KOPT-K1 (cell line): Measurements from ENCODE around the gene USP30.

Experiments used
- H3K27ac ChIP-seq: fragments of 200-600 bp; sonication (generic); 2 replicates; pipeline ENCODE4 v1.5.1; 2016; ENCODE audit warnings: antibody characterized with exemption, mild to moderate bottlenecking, low read depth, low read length; ENCODE audit not compliant: poor library complexity, severe bottlenecking
- H3K36me3 ChIP-seq: fragments of 200-600 bp; sonication (generic); 2 replicates; pipeline ENCODE4 v1.5.1; 2017; ENCODE audit warnings: antibody characterized with exemption, mild to moderate bottlenecking, low read length, moderate library complexity; ENCODE audit not compliant: insufficient read depth
- H3K9me3 ChIP-seq: fragments of 200-600 bp; sonication (generic); 2 replicates; pipeline ENCODE4 v1.5.1; 2017; ENCODE audit warnings: antibody characterized with exemption, low read length, mild to moderate bottlenecking; ENCODE audit not compliant: insufficient read depth, poor library complexity, severe bottlenecking

Gene USP30

GRCh38 chr12:109099431-109100020 lies 47.1 kb downstream of the USP30 start:
- H3K36me3 ChIP-seq = peaks cover 61% of the 10 kb centered on the region
- no peak overlapping the region for H3K27ac ChIP-seq
- no peaks in the 10 kb centered on the region for H3K9me3 ChIP-seq

GRCh38 chr12:109100741-109101140 lies 48.4 kb downstream of the USP30 start:
- Histone ChIP-seq H3K9me3 (no peaks in the 10 kb centered on the region), H3K27ac (no peak overlapping the region), H3K36me3 (peaks cover 73% of the 10 kb centered on the region)

GRCh38 chr12:109102491-109102890 lies 50.1 kb downstream of the USP30 start:
- no peak overlapping the region for H3K27ac ChIP-seq
- H3K36me3 ChIP-seq = peaks cover 89% of the 10 kb centered on the region
- H3K9me3 ChIP-seq = no peaks in the 10 kb centered on the region

GRCh38 chr12:109105176-109105575 lies 52.8 kb downstream of the USP30 start:
- H3K27ac ChIP-seq = no peak overlapping the region
- no peaks in the 10 kb centered on the region for H3K9me3 ChIP-seq
- peaks cover 98% of the 10 kb centered on the region for H3K36me3 ChIP-seq

- Histone ChIP-seq H3K36me3 (peaks cover 69% of the 10 kb centered on the region), H3K27ac (no peak overlapping the region), H3K9me3 (no peaks in the 10 kb centered on the region)
These were observed 57.5 kb downstream of the USP30 start for GRCh38 chr12:109109746-109110350.

- Histone ChIP-seq H3K36me3 (peaks cover 57% of the 10 kb centered on the region), H3K9me3 (no peaks in the 10 kb centered on the region), H3K27ac (no peak overlapping the region)
These were observed 58.7 kb downstream of the USP30 start for GRCh38 chr12:109110988-109111495.

- Histone ChIP-seq H3K9me3 (no peaks in the 10 kb centered on the region), H3K27ac (no peak overlapping the region), H3K36me3 (peaks cover 40% of the 10 kb centered on the region)
These were observed 60.5 kb downstream of the USP30 start for GRCh38 chr12:109112720-109113465.

GRCh38 chr12:109113661-109114321 lies 61.4 kb downstream of the USP30 start:
- no peaks in the 10 kb centered on the region for H3K9me3 ChIP-seq
- H3K36me3 ChIP-seq = peaks cover 31% of the 10 kb centered on the region
- H3K27ac ChIP-seq = no peak overlapping the region

- Histone ChIP-seq H3K36me3 (peaks cover 23% of the 10 kb centered on the region), H3K27ac (no peak overlapping the region), H3K9me3 (no peaks in the 10 kb centered on the region)
These were observed 62.3 kb downstream of the USP30 start for GRCh38 chr12:109114644-109115043.

GRCh38 chr12:109115404-109115757 lies 63.0 kb downstream of the USP30 start:
- peaks cover 15% of the 10 kb centered on the region for H3K36me3 ChIP-seq
- no peaks in the 10 kb centered on the region for H3K9me3 ChIP-seq
- H3K27ac ChIP-seq = no peak overlapping the region

GRCh38 chr12:109115758-109116610 lies 63.6 kb downstream of the USP30 start, which contains the start of gene ACACB:
Gene ACACB (plus strand): TSS chr12:109116587. CDS start chr12:109139406, 22,819 bp downstream.
- Histone ChIP-seq H3K36me3 (peaks cover 9% of the 10 kb centered on the region; the same call in 1 of the 2 replicates), H3K27ac (no peak within 1 kb of the TSS), H3K9me3 (no peaks in the 10 kb centered on the region)

GRCh38 chr12:109116611-109116949 lies 64.2 kb downstream of the USP30 start:
- H3K9me3 ChIP-seq = no peaks in the 10 kb centered on the region
- peaks cover 3% of the 10 kb centered on the region; the same call in 1 of the 2 replicates for H3K36me3 ChIP-seq
- no peak overlapping the region for H3K27ac ChIP-seq

- Histone ChIP-seq H3K9me3 (no peaks in the 10 kb centered on the region), H3K36me3 (no peaks in the 10 kb centered on the region), H3K27ac (no peak overlapping the region)
These were observed 67.7 kb downstream of the USP30 start for GRCh38 chr12:109120095-109120494.

GRCh38 chr12:109120557-109120956 lies 68.2 kb downstream of the USP30 start:
- H3K27ac ChIP-seq = no peak overlapping the region
- no peaks in the 10 kb centered on the region for H3K9me3 ChIP-seq
- H3K36me3 ChIP-seq = no peaks in the 10 kb centered on the region
